Smooth muscle cell (in vitro differentiated cells): ENCODE data around the gene SRPK2. TPM values are rescaled to one million over a fixed set of nuclear protein-coding genes. Genes with fewer than 3 reads are reported as not detected.

Experiments used
- DNase-seq: peaks from one replicate; lab custom pipeline; 2025; ENCODE audit not compliant: unreplicated experiment; lab: John Stamatoyannopoulos, UW
- H2AFZ ChIP-seq: fragments of 200-600 bp; sonication (generic); 2 replicates; pipeline ENCODE4 v1.6.0; 2016; ENCODE audit warnings: antibody characterized with exemption, low read depth, mild to moderate bottlenecking
- H3F3A ChIP-seq: fragments of 200-600 bp; sonication (generic); 2 replicates; pipeline ENCODE4 v1.6.0; 2017; ENCODE audit warnings: antibody characterized with exemption, low read depth
- H3K27ac ChIP-seq: fragments of 200-600 bp; sonication (generic); 2 replicates; pipeline ENCODE4 v1.5.1; 2016; ENCODE audit warnings: low read depth, mild to moderate bottlenecking
- H3K27me3 ChIP-seq: fragments of 200-600 bp; sonication (generic); 2 replicates; pipeline ENCODE4 v1.6.1; 2016; ENCODE audit warnings: low read depth, mild to moderate bottlenecking
- H3K36me3 ChIP-seq: fragments of 200-600 bp; sonication (generic); 2 replicates; pipeline ENCODE4 v1.5.1; 2016; ENCODE audit warnings: low read depth
- H3K4me1 ChIP-seq: fragments of 200-600 bp; sonication (generic); 2 replicates; pipeline ENCODE4 v1.5.1; 2016; ENCODE audit warnings: low read depth
- H3K4me2 ChIP-seq: fragments of 200-600 bp; sonication (generic); 2 replicates; pipeline ENCODE4 v1.6.0; 2016; ENCODE audit warnings: mild to moderate bottlenecking
- H3K4me3 ChIP-seq: fragments of 200-600 bp; sonication (generic); 2 replicates; pipeline ENCODE4 v1.5.1; 2016; ENCODE audit warnings: mild to moderate bottlenecking
- H3K79me2 ChIP-seq: fragments of 200-600 bp; sonication (generic); 2 replicates; pipeline ENCODE4 v1.6.0; 2016; ENCODE audit warnings: low read depth, mild to moderate bottlenecking
- H3K9ac ChIP-seq: fragments of 200-600 bp; sonication (generic); 2 replicates; pipeline ENCODE4 v1.6.0; 2016; ENCODE audit warnings: low read depth
- H3K9me3 ChIP-seq: fragments of 200-600 bp; sonication (generic); replicated peaks from 2 replicates; pipeline ENCODE4 v1.5.1; 2016; ENCODE audit warnings: low read depth
- H4K20me1 ChIP-seq: fragments of 200-600 bp; sonication (generic); 2 replicates; pipeline ENCODE4 v1.6.0; 2016; ENCODE audit warnings: low read depth
- CTCF ChIP-seq: fragments of 200-600 bp; sonication (generic); IDR thresholded peaks from 2 replicates; pipeline ENCODE4 v1.5.1; 2017; ENCODE audit warnings: borderline replicate concordance, mild to moderate bottlenecking, antibody characterized with exemption; ENCODE audit not compliant: insufficient read depth, poor library complexity, severe bottlenecking
- WGBS: methylation state at CpG from one replicate; pipeline ENCODE4 v1.1.7; 2016; ENCODE audit warnings: low lambda C conversion rate; 5-methylcytosine and 5-hydroxymethylcytosine counted together
- polyA plus RNA-seq: library from polyadenylated mRNA; unstranded; fragments of >200 nt; fragmentation: Nextera tagmentation; extraction: Ambion mirVana; gene quantifications from 2 replicates; pipeline ENCODE4 v1.2.1, GENCODE V29; 2016
- total RNA-seq: library from RNA; depleted of rRNA; stranded (reverse); fragments of >200 nt; gene quantifications from 2 replicates; pipeline ENCODE4 v1.2.3, GENCODE V29; 2014

Gene SRPK2
- total and polyA plus RNA-seq, 2 experiments from 2014 or later, result 21.9 to 28.0 TPM

GRCh38 chr7:105188201-105188600, 200.5 kb downstream of the SRPK2 start:
- Histone ChIP-seq H3K36me3 (no peaks in the 10 kb centered on the region), H4K20me1 (peaks cover 52% of the 10 kb centered on the region), H3K4me1 (no peaks in the 10 kb centered on the region), H3K4me2 (no peak overlapping the region), H3F3A (no peaks in the 10 kb centered on the region), H3K9me3 (no peaks in the 10 kb centered on the region), H3K9ac (no peak overlapping the region), H3K27me3 (no peaks in the 10 kb centered on the region), H3K4me3 (no peak overlapping the region), H3K27ac (peak overlapping the region; percentile 8), H3K79me2 (peaks cover 8% of the 10 kb centered on the region), H2AFZ (no peak overlapping the region)
- TF ChIP-seq CTCF, result no peak
- no peak for DNase-seq

GRCh38 chr7:105187302-105188169, 201.2 kb downstream of the SRPK2 start:
- WGBS, result 90% methylated on average over 4 of the region's 4 CpGs
- peak overlapping the region; percentile 41 for H3K27ac ChIP-seq
- no peak for TF ChIP-seq CTCF
- H3K4me1 ChIP-seq, result no peaks in the 10 kb centered on the region
- H3F3A ChIP-seq, result no peaks in the 10 kb centered on the region
- H2AFZ ChIP-seq, result no peak overlapping the region
- H3K27me3 ChIP-seq, result no peaks in the 10 kb centered on the region
- no peak for DNase-seq
- no peak overlapping the region for H3K4me3 ChIP-seq
- no peaks in the 10 kb centered on the region for H3K9me3 ChIP-seq
- H3K79me2 ChIP-seq, result peaks cover 11% of the 10 kb centered on the region
- no peak overlapping the region for H3K9ac ChIP-seq
- no peak overlapping the region for H3K4me2 ChIP-seq
- peaks cover 57% of the 10 kb centered on the region for H4K20me1 ChIP-seq
- H3K36me3 ChIP-seq, result no peaks in the 10 kb centered on the region

- H4K20me1 ChIP-seq, result peaks cover 45% of the 10 kb centered on the region
- H3K9ac ChIP-seq, result no peak overlapping the region
- no peak overlapping the region for H3K4me3 ChIP-seq
- no peak overlapping the region for H3K4me2 ChIP-seq
- H3F3A ChIP-seq, result no peaks in the 10 kb centered on the region
- H3K27ac ChIP-seq, result peak overlapping the region; percentile 53
- H3K4me1 ChIP-seq, result no peaks in the 10 kb centered on the region
- H3K36me3 ChIP-seq, result no peaks in the 10 kb centered on the region
- TF ChIP-seq CTCF, result no peak
- 94% methylated on average over 2 of the region's 2 CpGs for WGBS
- DNase-seq, result no peak
- no peaks in the 10 kb centered on the region for H3K9me3 ChIP-seq
- peaks cover 14% of the 10 kb centered on the region for H3K79me2 ChIP-seq
- H2AFZ ChIP-seq, result no peak overlapping the region
- H3K27me3 ChIP-seq, result no peaks in the 10 kb centered on the region
Observed at GRCh38 chr7:105185290-105186010, 203.3 kb downstream of the SRPK2 start.
